Anterior cingulate cortex (tissue), 58 donors: Measurements from ENCODE around the gene ITPR3.

Experiments
- DNase-seq, 58 donors: peaks; one replicate each; lab custom pipeline; 2025; lab: John Stamatoyannopoulos, UW

Gene ITPR3

GRCh38 chr6:33744895-33745546, 123.9 kb downstream of the ITPR3 start:
- DNase-seq = peak in 3 of 58 donors; percentile 12 to 52 (median 41)

GRCh38 chr6:33745548-33745947, 124.4 kb downstream of the ITPR3 start:
- DNase-seq = no peak
